H9 (cell line): ENCODE measurements around the gene CIB4. TPM values are rescaled to one million over a fixed set of nuclear protein-coding genes. Genes with fewer than 3 reads are reported as not detected.

Experiments used
- DNase-seq: peaks from one replicate; pipeline ENCODE4 v3.0.0-alpha.2; 2017
- H2AFZ ChIP-seq: one replicate; pipeline ENCODE4 v1.6.1; 2013; ENCODE audit warnings: mild to moderate bottlenecking, low read length, control low read depth, moderate library complexity
- H2AK5ac ChIP-seq: 2 replicates; pipeline ENCODE4 v1.6.1; 2013; ENCODE audit warnings: low read length, control low read depth, mixed read lengths; ENCODE audit not compliant: insufficient read length
- H2BK120ac ChIP-seq: one replicate; pipeline ENCODE4 v1.6.1; 2013; ENCODE audit warnings: low read depth, mild to moderate bottlenecking, low read length, control low read depth, inconsistent platforms; ENCODE audit not compliant: poor library complexity, severe bottlenecking
- H2BK12ac ChIP-seq: 2 replicates; pipeline ENCODE4 v1.6.1; 2013; ENCODE audit warnings: low read length, control low read depth, mixed read lengths, low read depth; ENCODE audit not compliant: insufficient read length
- H2BK15ac ChIP-seq: 2 replicates; pipeline ENCODE4 v1.6.1; 2013; ENCODE audit warnings: low read depth, low read length, control low read depth
- H2BK20ac ChIP-seq: one replicate; pipeline ENCODE4 v1.6.1; 2013; ENCODE audit warnings: low read depth, mild to moderate bottlenecking, low read length, control low read depth, inconsistent platforms; ENCODE audit not compliant: poor library complexity, severe bottlenecking
- H2BK5ac ChIP-seq: 2 replicates; pipeline ENCODE4 v1.6.1; 2013; ENCODE audit warnings: low read length, control low read depth, mixed read lengths; ENCODE audit not compliant: insufficient read length
- H3K14ac ChIP-seq: 2 replicates; pipeline ENCODE4 v1.6.1; 2013; ENCODE audit warnings: low read length, control low read depth; ENCODE audit not compliant: insufficient read depth
- H3K18ac ChIP-seq: 2 replicates; pipeline ENCODE4 v1.6.1; 2013; ENCODE audit warnings: low read depth, mild to moderate bottlenecking, mixed read lengths, low read length, control low read depth; ENCODE audit not compliant: insufficient read length
- H3K23ac ChIP-seq: 2 replicates; pipeline ENCODE4 v1.6.1; 2013; ENCODE audit warnings: low read length, control low read depth, mixed read lengths, low read depth; ENCODE audit not compliant: insufficient read length
- H3K23me2 ChIP-seq: 2 replicates; pipeline ENCODE4 v1.6.1; 2013; ENCODE audit warnings: low read depth, mild to moderate bottlenecking, mixed read lengths, low read length, control low read depth; ENCODE audit not compliant: insufficient read length, poor library complexity, severe bottlenecking
- H3K27ac ChIP-seq: 2 replicates; pipeline ENCODE4 v1.5.1; 2013; ENCODE audit warnings: low read length, control low read depth, mixed read lengths, low read depth; ENCODE audit not compliant: insufficient read length
- H3K27me3 ChIP-seq: 2 replicates; pipeline ENCODE4 v1.6.1; 2013; ENCODE audit warnings: low read length, control low read depth, inconsistent platforms; ENCODE audit not compliant: insufficient read depth
- H3K4ac ChIP-seq: 2 replicates; pipeline ENCODE4 v1.6.1; 2013; ENCODE audit warnings: low read depth, mild to moderate bottlenecking, control low read depth, inconsistent platforms, low read length, moderate library complexity
- H3K4me1 ChIP-seq: 2 replicates; pipeline ENCODE4 v1.6.1; 2013; ENCODE audit warnings: low read length, control low read depth, inconsistent platforms; ENCODE audit not compliant: insufficient read depth
- H3K4me2 ChIP-seq: 2 replicates; pipeline ENCODE4 v1.6.1; 2013; ENCODE audit warnings: low read length, control low read depth, mixed read lengths; ENCODE audit not compliant: insufficient read length, insufficient read depth
- H3K56ac ChIP-seq: 2 replicates; pipeline ENCODE4 v1.6.1; 2013; ENCODE audit warnings: low read depth, mild to moderate bottlenecking, mixed read lengths, low read length, control low read depth; ENCODE audit not compliant: insufficient read length
- H3K79me1 ChIP-seq: 2 replicates; pipeline ENCODE4 v1.6.1; 2013; ENCODE audit warnings: low read depth, mild to moderate bottlenecking, moderate library complexity, low read length, control low read depth, inconsistent platforms; ENCODE audit not compliant: insufficient read depth, poor library complexity, severe bottlenecking
- H3K79me2 ChIP-seq: 2 replicates; pipeline ENCODE4 v1.6.1; 2013; ENCODE audit warnings: low read length, control low read depth, inconsistent platforms; ENCODE audit not compliant: insufficient read depth
- H3K9ac ChIP-seq: 2 replicates; pipeline ENCODE4 v1.6.1; 2013; ENCODE audit warnings: low read length, control low read depth, mixed read lengths; ENCODE audit not compliant: insufficient read length; ENCODE audit errors: extremely low read depth
- H3K9me3 ChIP-seq: one replicate; pipeline ENCODE4 v1.6.1; 2013; ENCODE audit warnings: low read depth, low read length, inconsistent platforms; ENCODE audit not compliant: control insufficient read depth
- H3T11ph ChIP-seq: one replicate; pipeline ENCODE4 v1.6.1; 2013; ENCODE audit warnings: mild to moderate bottlenecking, low read length, control low read depth, inconsistent platforms
- H4K20me1 ChIP-seq: one replicate; pipeline ENCODE4 v1.6.1; 2013; ENCODE audit not compliant: control insufficient read depth, insufficient read length, insufficient read depth
- H4K5ac ChIP-seq: 2 replicates; pipeline ENCODE4 v1.6.1; 2013; ENCODE audit warnings: low read depth, mild to moderate bottlenecking, mixed read lengths, low read length, control low read depth; ENCODE audit not compliant: insufficient read length
- H4K8ac ChIP-seq: replicated peaks from 2 replicates; pipeline ENCODE4 v1.6.1; 2013; ENCODE audit warnings: low read length, control low read depth, mixed read lengths, low read depth; ENCODE audit not compliant: insufficient read length
- H4K91ac ChIP-seq: 2 replicates; pipeline ENCODE4 v1.6.1; 2013; ENCODE audit warnings: low read depth, mild to moderate bottlenecking, moderate library complexity, mixed read lengths, low read length, control low read depth; ENCODE audit not compliant: insufficient read length
- H3K27ac Mint-ChIP-seq, 3 experiments: 2 replicates in 2 of 3; 3 replicates in 1 of 3; pipeline ENCODE4 v1.8.0; 2020 to 2021; ENCODE audit warnings: mixed read lengths in 3 of 3, mild to moderate bottlenecking in 1 of 3, moderate library complexity in 1 of 3
- H3K27me3 Mint-ChIP-seq: 2 replicates; pipeline ENCODE4 v1.8.0; 2021; ENCODE audit warnings: low read depth, mild to moderate bottlenecking, moderate library complexity, mixed read lengths
- H3K36me3 Mint-ChIP-seq, 3 experiments: 2 replicates in 2 of 3; 3 replicates in 1 of 3; pipeline ENCODE4 v1.8.0; 2020 to 2021; ENCODE audit warnings: low read depth in 3 of 3, mixed read lengths in 3 of 3; ENCODE audit not compliant: insufficient read depth in 1 of 3
- H3K4me1 Mint-ChIP-seq, 2 experiments: 2 replicates each; pipeline ENCODE4 v1.8.0; 2020; ENCODE audit warnings: mixed read lengths in 2 of 2
- H3K4me3 Mint-ChIP-seq, 2 experiments: 2 replicates in 1 of 2; 3 replicates in 1 of 2; pipeline ENCODE4 v1.8.0; 2020 to 2021; ENCODE audit warnings: mild to moderate bottlenecking in 2 of 2, mixed read lengths in 2 of 2, moderate library complexity in 1 of 2
- H3K9me3 Mint-ChIP-seq, 2 experiments: 2 replicates in 1 of 2; 3 replicates in 1 of 2; pipeline ENCODE4 v1.8.0; 2020; ENCODE audit warnings: mild to moderate bottlenecking in 2 of 2, mixed read lengths in 2 of 2, moderate library complexity in 1 of 2
- WGBS: extraction: QIAGEN DNeasy Blood & Tissue Kit; methylation state at CpG from one replicate; pipeline ENCODE4 v1.1.7; 2013; ENCODE audit warnings: missing lambda C conversion rate, low lambda C conversion rate, mixed read lengths; ENCODE audit not compliant: insufficient read length; ENCODE audit errors: extremely low coverage; 5-methylcytosine and 5-hydroxymethylcytosine counted together
- total RNA-seq: library from RNA; stranded (reverse); gene quantifications from 2 replicates; pipeline ENCODE4 v1.2.1, GENCODE V29; 2021
- TF ChIP-seq, protein P1 (sequence below): fragments of 200-600 bp; sonication (generic); conservative IDR thresholded peaks from 3 replicates; pipeline ENCODE4 v1.8.0; 2021; ENCODE audit warnings: antibody characterized with exemption, mild to moderate bottlenecking

Gene CIB4
- total RNA-seq, 1 experiment from 2014 or later = not detected

DNA sequence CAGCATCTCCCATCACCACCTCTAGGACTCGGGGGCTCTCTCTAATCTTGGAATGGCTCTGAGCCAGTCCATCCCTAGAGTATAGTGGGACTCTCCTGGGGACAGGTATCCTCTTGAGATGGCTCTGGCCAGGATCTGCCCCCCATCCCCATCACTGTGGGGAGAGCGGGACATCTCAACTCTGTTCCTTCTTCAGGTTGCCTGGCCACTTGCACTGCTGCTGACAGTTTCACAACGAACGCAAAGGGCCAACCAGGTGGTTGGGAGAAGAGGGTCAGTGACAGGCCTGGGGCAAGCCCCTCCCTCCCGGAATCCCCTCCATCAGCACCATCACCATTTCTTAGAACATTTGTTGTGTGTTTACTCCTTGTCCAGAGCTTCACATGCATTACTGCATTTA is 62.6 kb downstream of the CIB4 start:
- Histone ChIP-seq H3K27ac (no peak overlapping the region), H2BK20ac (no peak overlapping the region), H3K27me3 (no peaks in the 10 kb centered on the region), H3K18ac (no peak overlapping the region), H4K20me1 (no peaks in the 10 kb centered on the region), H3K56ac (no peak overlapping the region), H3K4ac (no peak overlapping the region), H3K23ac (no peak overlapping the region), H2BK15ac (no peak overlapping the region), H2BK5ac (no peak overlapping the region), H4K91ac (no peak overlapping the region), H3K79me1 (no peaks in the 10 kb centered on the region), H3K14ac (no peak overlapping the region), H2BK12ac (no peak overlapping the region), H3K4me2 (no peak overlapping the region), H3K4me1 (no peaks in the 10 kb centered on the region), H3K23me2 (no peaks in the 10 kb centered on the region), H3K9me3 (no peaks in the 10 kb centered on the region), H2AK5ac (no peak overlapping the region), H3T11ph (no peak overlapping the region), H3K79me2 (no peaks in the 10 kb centered on the region), H4K5ac (no peak overlapping the region), H2BK120ac (no peak overlapping the region), H4K8ac (no peak overlapping the region), H3K9ac (no peak overlapping the region), H2AFZ (no peak overlapping the region)
- TF ChIP-seq, protein P1, sequence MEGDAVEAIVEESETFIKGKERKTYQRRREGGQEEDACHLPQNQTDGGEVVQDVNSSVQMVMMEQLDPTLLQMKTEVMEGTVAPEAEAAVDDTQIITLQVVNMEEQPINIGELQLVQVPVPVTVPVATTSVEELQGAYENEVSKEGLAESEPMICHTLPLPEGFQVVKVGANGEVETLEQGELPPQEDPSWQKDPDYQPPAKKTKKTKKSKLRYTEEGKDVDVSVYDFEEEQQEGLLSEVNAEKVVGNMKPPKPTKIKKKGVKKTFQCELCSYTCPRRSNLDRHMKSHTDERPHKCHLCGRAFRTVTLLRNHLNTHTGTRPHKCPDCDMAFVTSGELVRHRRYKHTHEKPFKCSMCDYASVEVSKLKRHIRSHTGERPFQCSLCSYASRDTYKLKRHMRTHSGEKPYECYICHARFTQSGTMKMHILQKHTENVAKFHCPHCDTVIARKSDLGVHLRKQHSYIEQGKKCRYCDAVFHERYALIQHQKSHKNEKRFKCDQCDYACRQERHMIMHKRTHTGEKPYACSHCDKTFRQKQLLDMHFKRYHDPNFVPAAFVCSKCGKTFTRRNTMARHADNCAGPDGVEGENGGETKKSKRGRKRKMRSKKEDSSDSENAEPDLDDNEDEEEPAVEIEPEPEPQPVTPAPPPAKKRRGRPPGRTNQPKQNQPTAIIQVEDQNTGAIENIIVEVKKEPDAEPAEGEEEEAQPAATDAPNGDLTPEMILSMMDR = no peak
- Mint-ChIP-seq H3K36me3 (no peaks in the 10 kb centered on the region), H3K4me3 (no peak overlapping the region), H3K4me1 (peaks cover 11% of the 10 kb centered on the region in 2 experiments), H3K9me3 (no peaks in the 10 kb centered on the region), H3K27me3 (peaks cover 49% of the 10 kb centered on the region), H3K27ac (no peak overlapping the region)
- WGBS = no CpG with 5 or more reads among the region's 5 CpGs
- DNase-seq = no peak
